Karpas-422 (cell line): ENCODE measurements around the gene ZNF606. TPM values are rescaled to one million over a fixed set of nuclear protein-coding genes. Genes with fewer than 3 reads are reported as not detected.

Source experiments
- DNase-seq: peaks from one replicate; pipeline ENCODE4 v3.0.0-alpha.2; 2015
- H2AFZ ChIP-seq: fragments of 200-600 bp; sonication (generic); 2 replicates; pipeline ENCODE4 v1.6.1; 2014; ENCODE audit warnings: antibody characterized with exemption, low read length, mixed read lengths
- H3K27ac ChIP-seq: fragments of 200-600 bp; sonication (generic); 2 replicates; pipeline ENCODE4 v1.5.1; 2014; ENCODE audit warnings: mild to moderate bottlenecking, low read length, moderate library complexity
- H3K27me3 ChIP-seq: fragments of 200-600 bp; sonication (generic); 2 replicates; pipeline ENCODE4 v1.6.1; 2014; ENCODE audit warnings: low read length, mixed read lengths
- H3K36me3 ChIP-seq: fragments of 200-600 bp; sonication (generic); 2 replicates; pipeline ENCODE4 v1.6.1; 2014; ENCODE audit warnings: low read length, mixed read lengths; ENCODE audit not compliant: insufficient read depth
- H3K4me1 ChIP-seq: fragments of 200-600 bp; sonication (generic); 2 replicates; pipeline ENCODE4 v1.6.1; 2014; ENCODE audit warnings: mild to moderate bottlenecking, low read length, mixed read lengths
- H3K4me2 ChIP-seq: fragments of 200-600 bp; sonication (generic); 2 replicates; pipeline ENCODE4 v1.6.1; 2014; ENCODE audit warnings: low read length, low read depth, mild to moderate bottlenecking; ENCODE audit not compliant: poor library complexity, severe bottlenecking
- H3K4me3 ChIP-seq: fragments of 200-600 bp; sonication (generic); 2 replicates; pipeline ENCODE4 v1.5.1; 2014; ENCODE audit warnings: mild to moderate bottlenecking, antibody characterized with exemption, low read length, mixed read lengths
- H3K79me2 ChIP-seq: fragments of 200-600 bp; sonication (generic); 2 replicates; pipeline ENCODE4 v1.6.1; 2014; ENCODE audit warnings: mild to moderate bottlenecking, low read length, mixed read lengths
- H3K9ac ChIP-seq: fragments of 200-600 bp; sonication (generic); 2 replicates; pipeline ENCODE4 v1.6.0; 2014; ENCODE audit warnings: low read length
- H3K9me2 ChIP-seq: fragments of 200-600 bp; sonication (generic), shearing (Covaris generic); replicated peaks from 2 replicates; pipeline ENCODE4 v1.6.0; 2014; ENCODE audit warnings: mild to moderate bottlenecking, low read length, moderate library complexity; ENCODE audit not compliant: insufficient read depth
- H3K9me3 ChIP-seq: fragments of 300-700, 200-600 bp; sonication (generic); 2 replicates; pipeline ENCODE4 v1.6.1; 2014; ENCODE audit warnings: low read length, mixed read lengths
- H4K20me1 ChIP-seq: fragments of 200-600 bp; sonication (generic); 2 replicates; pipeline ENCODE4 v1.6.1; 2014; ENCODE audit warnings: mild to moderate bottlenecking, antibody characterized with exemption, low read length, low read depth; ENCODE audit not compliant: insufficient read depth
- total RNA-seq: library from RNA; depleted of rRNA; stranded (reverse); fragments of >200 nt; shearing (Covaris generic); gene quantifications from 2 replicates; pipeline ENCODE4 v1.2.3, GENCODE V29; 2014; ENCODE audit warnings: low replicate concordance; rRNA removed

Gene ZNF606
- total RNA-seq, 1 experiment from 2014 or later, result 7.8 TPM

GRCh38 chr19:57941593-57941992, 61.0 kb downstream of the ZNF606 start:
- Histone ChIP-seq H3K36me3 (peaks cover 29% of the 10 kb centered on the region), H4K20me1 (no peaks in the 10 kb centered on the region), H3K79me2 (peaks cover 20% of the 10 kb centered on the region), H2AFZ (no peak overlapping the region), H3K9ac (no peak overlapping the region), H3K4me3 (no peak overlapping the region), H3K9me2 (no peaks in the 10 kb centered on the region), H3K9me3 (peaks cover 49% of the 10 kb centered on the region), H3K4me1 (peaks cover 3% of the 10 kb centered on the region; the same call in 1 of the 2 replicates), H3K27ac (no peak overlapping the region), H3K4me2 (no peak overlapping the region), H3K27me3 (no peaks in the 10 kb centered on the region)
- no peak for DNase-seq

GRCh38 chr19:57935731-57936130, 66.9 kb downstream of the ZNF606 start:
- no peaks in the 10 kb centered on the region for H3K27me3 ChIP-seq
- H3K4me3 ChIP-seq, result no peak overlapping the region
- H3K9me3 ChIP-seq, result peaks cover 24% of the 10 kb centered on the region

GRCh38 chr19:57934820-57935665, 67.6 kb downstream of the ZNF606 start, which contains the start of gene ZNF418:
Gene ZNF418, minus strand, starts transcription at chr19:57935402. Its CDS starts 1,580 bp downstream, at chr19:57933822.
- no peaks in the 10 kb centered on the region for H4K20me1 ChIP-seq
- no peaks in the 10 kb centered on the region for H3K27me3 ChIP-seq
- H3K9me2 ChIP-seq, result no peaks in the 10 kb centered on the region
- no peak within 1 kb of the TSS for H3K27ac ChIP-seq
- H3K36me3 ChIP-seq, result no peaks in the 10 kb centered on the region
- no peaks in the 10 kb centered on the region for H3K79me2 ChIP-seq
- no peaks in the 10 kb centered on the region for H3K4me1 ChIP-seq
- H3K4me2 ChIP-seq, result no peak within 1 kb of the TSS
- H2AFZ ChIP-seq, result no peak within 1 kb of the TSS
- no peak within 1 kb of the TSS for H3K9ac ChIP-seq
- no peak for DNase-seq
- no peak within 1 kb of the TSS for H3K4me3 ChIP-seq
- H3K9me3 ChIP-seq, result peaks cover 24% of the 10 kb centered on the region

More at GRCh38 chr19:57935731-57936130, 66.9 kb downstream of the ZNF606 start:
- no peak overlapping the region for H3K27ac ChIP-seq
- H2AFZ ChIP-seq, result no peak overlapping the region
- no peaks in the 10 kb centered on the region for H4K20me1 ChIP-seq
- H3K9ac ChIP-seq, result no peak overlapping the region
- DNase-seq, result no peak
- H3K36me3 ChIP-seq, result 0 out of 2 replicates have a peak, but pooled peaks cover under 1% of the 10 kb centered on the region
- H3K79me2 ChIP-seq, result no peaks in the 10 kb centered on the region
- H3K4me2 ChIP-seq, result no peak overlapping the region
- no peaks in the 10 kb centered on the region for H3K9me2 ChIP-seq
- no peaks in the 10 kb centered on the region for H3K4me1 ChIP-seq

GRCh38 chr19:57927587-57927986, 75.0 kb downstream of the ZNF606 start:
- no peak overlapping the region for H3K9ac ChIP-seq
- no peaks in the 10 kb centered on the region for H3K4me1 ChIP-seq
- no peaks in the 10 kb centered on the region for H3K79me2 ChIP-seq
- H3K27me3 ChIP-seq, result no peaks in the 10 kb centered on the region
- H3K36me3 ChIP-seq, result no peaks in the 10 kb centered on the region
- peaks cover 28% of the 10 kb centered on the region for H3K9me3 ChIP-seq
- H2AFZ ChIP-seq, result no peak overlapping the region
- no peak overlapping the region for H3K4me3 ChIP-seq
- H3K4me2 ChIP-seq, result no peak overlapping the region
- H3K27ac ChIP-seq, result no peak overlapping the region
- no peak for DNase-seq
- no peaks in the 10 kb centered on the region for H3K9me2 ChIP-seq
- H4K20me1 ChIP-seq, result no peaks in the 10 kb centered on the region

Other genes starting within 250 kb of the ZNF606 start
- 33.7 and 35.9 TPM in 2 replicates for gene ZNF586, start 233.1 kb downstream of the ZNF606 start, total RNA-seq
- gene ZNF552, start 187.9 kb downstream of the ZNF606 start, total RNA-seq, result 17.7 and 20.3 TPM in 2 replicates
- gene ZNF587B, start 172.5 kb downstream of the ZNF606 start, total RNA-seq, result 16.3 and 20.1 TPM in 2 replicates
- gene ZNF587, start 153.0 kb downstream of the ZNF606 start, total RNA-seq, result 22.2 and 36.4 TPM in 2 replicates
- 16.3 and 24.2 TPM in 2 replicates for gene ZNF814, start 113.8 kb downstream of the ZNF606 start, total RNA-seq
- gene ZNF417, start 86.2 kb downstream of the ZNF606 start, total RNA-seq, result 12.3 TPM in 2 replicates
- gene ZNF418, start 67.4 kb downstream of the ZNF606 start, total RNA-seq, result 0.14 and 0.22 TPM in 2 replicates
- 0.75 and 3.8 TPM in 2 replicates for gene ZNF256, start 55.1 kb downstream of the ZNF606 start, total RNA-seq
- gene C19orf18, start 28.3 kb downstream of the ZNF606 start, total RNA-seq, result 0.56 and 1.4 TPM in 2 replicates
- not detected in 2 replicates for gene ZSCAN1, start 31.2 kb upstream of the ZNF606 start, total RNA-seq
- gene ZNF135, start 56.5 kb upstream of the ZNF606 start, total RNA-seq, result not detected in 2 replicates
- not detected in 2 replicates for gene ZSCAN18, start 95.4 kb upstream of the ZNF606 start, total RNA-seq
- gene ZNF329, start 148.0 kb upstream of the ZNF606 start, total RNA-seq, result 7.8 and 9.1 TPM in 2 replicates
- 14.1 and 27.9 TPM in 2 replicates for gene ZNF274, start 180.2 kb upstream of the ZNF606 start, total RNA-seq
- gene ZNF544, start 226.1 kb upstream of the ZNF606 start, total RNA-seq, result 111 and 129 TPM in 2 replicates